GM23338 (cell line): ENCODE data around the gene CCDC3.

Source experiments
- EZH2 ChIP-seq: fragments of 200-600 bp; sonication (generic); IDR thresholded peaks from one replicate; pipeline ENCODE4 v1.8.0; 2017; ENCODE audit warnings: antibody characterized with exemption, mild to moderate bottlenecking, low read depth; ENCODE audit not compliant: unreplicated experiment
- EZH2phosphoT487 ChIP-seq: fragments of 200-600 bp; sonication (generic); IDR thresholded peaks from one replicate; pipeline ENCODE4 v1.8.1; 2018; ENCODE audit warnings: antibody characterized with exemption; ENCODE audit not compliant: unreplicated experiment
- ZNF331 ChIP-seq: fragments of 250-450 bp; sonication (Bioruptor Pico); IDR thresholded peaks from 2 replicates; pipeline ENCODE4 v1.5.0; 2020; ENCODE audit warnings: low read depth, mild to moderate bottlenecking, moderate library complexity
- TF ChIP-seq, protein P1 (sequence below), 2 experiments: fragments of 200-600 bp in 1 of 2; sonication (generic) in 1 of 2; conservative IDR thresholded peaks; 2 replicates each; pipeline versions ENCODE4 v1.5.1 to v1.6.1; 2016 to 2017; ENCODE audit warnings: antibody characterized with exemption in 2 of 2, low read depth in 2 of 2, mild to moderate bottlenecking in 2 of 2, moderate library complexity in 1 of 2
- TF ChIP-seq, protein P2 (sequence below): fragments of 250-450 bp; sonication (Bioruptor Pico); IDR thresholded peaks from 2 replicates; pipeline ENCODE4 v1.5.0; 2020; ENCODE audit warnings: mild to moderate bottlenecking, moderate library complexity
- TF ChIP-seq, protein P3 (sequence below): IDR thresholded peaks from 2 replicates; pipeline ENCODE4 v1.6.1; 2016; ENCODE audit warnings: antibody characterized with exemption

DNA sequence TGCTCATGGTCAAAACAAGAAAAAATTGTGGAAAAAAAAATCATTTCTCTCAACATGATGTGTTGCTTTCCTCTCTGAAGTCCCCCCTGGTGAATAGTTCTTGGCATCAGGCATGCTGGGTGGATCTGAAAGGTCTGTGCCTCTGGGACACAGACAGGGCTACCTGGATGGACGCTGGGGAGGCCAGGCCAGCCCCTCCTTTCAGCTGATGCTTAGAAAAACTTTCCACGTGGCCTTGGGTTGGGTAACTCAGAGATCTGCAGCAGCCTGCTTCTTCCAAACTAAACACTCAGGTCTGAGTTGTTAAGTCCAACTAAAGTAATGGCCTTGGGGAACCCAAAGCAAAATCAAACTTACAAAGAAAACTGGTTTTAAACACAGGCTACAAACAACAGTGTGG lies 113.0 kb downstream of the CCDC3 start:
- TF ChIP-seq, protein P1, sequence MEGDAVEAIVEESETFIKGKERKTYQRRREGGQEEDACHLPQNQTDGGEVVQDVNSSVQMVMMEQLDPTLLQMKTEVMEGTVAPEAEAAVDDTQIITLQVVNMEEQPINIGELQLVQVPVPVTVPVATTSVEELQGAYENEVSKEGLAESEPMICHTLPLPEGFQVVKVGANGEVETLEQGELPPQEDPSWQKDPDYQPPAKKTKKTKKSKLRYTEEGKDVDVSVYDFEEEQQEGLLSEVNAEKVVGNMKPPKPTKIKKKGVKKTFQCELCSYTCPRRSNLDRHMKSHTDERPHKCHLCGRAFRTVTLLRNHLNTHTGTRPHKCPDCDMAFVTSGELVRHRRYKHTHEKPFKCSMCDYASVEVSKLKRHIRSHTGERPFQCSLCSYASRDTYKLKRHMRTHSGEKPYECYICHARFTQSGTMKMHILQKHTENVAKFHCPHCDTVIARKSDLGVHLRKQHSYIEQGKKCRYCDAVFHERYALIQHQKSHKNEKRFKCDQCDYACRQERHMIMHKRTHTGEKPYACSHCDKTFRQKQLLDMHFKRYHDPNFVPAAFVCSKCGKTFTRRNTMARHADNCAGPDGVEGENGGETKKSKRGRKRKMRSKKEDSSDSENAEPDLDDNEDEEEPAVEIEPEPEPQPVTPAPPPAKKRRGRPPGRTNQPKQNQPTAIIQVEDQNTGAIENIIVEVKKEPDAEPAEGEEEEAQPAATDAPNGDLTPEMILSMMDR (conservative IDR thresholded peaks at IDR 0.05; ENCODE audit: low read depth in 2 of 2) = no peak
- no peak for TF ChIP-seq EZH2phosphoT487
- no peak for TF ChIP-seq EZH2
- TF ChIP-seq, protein P2, sequence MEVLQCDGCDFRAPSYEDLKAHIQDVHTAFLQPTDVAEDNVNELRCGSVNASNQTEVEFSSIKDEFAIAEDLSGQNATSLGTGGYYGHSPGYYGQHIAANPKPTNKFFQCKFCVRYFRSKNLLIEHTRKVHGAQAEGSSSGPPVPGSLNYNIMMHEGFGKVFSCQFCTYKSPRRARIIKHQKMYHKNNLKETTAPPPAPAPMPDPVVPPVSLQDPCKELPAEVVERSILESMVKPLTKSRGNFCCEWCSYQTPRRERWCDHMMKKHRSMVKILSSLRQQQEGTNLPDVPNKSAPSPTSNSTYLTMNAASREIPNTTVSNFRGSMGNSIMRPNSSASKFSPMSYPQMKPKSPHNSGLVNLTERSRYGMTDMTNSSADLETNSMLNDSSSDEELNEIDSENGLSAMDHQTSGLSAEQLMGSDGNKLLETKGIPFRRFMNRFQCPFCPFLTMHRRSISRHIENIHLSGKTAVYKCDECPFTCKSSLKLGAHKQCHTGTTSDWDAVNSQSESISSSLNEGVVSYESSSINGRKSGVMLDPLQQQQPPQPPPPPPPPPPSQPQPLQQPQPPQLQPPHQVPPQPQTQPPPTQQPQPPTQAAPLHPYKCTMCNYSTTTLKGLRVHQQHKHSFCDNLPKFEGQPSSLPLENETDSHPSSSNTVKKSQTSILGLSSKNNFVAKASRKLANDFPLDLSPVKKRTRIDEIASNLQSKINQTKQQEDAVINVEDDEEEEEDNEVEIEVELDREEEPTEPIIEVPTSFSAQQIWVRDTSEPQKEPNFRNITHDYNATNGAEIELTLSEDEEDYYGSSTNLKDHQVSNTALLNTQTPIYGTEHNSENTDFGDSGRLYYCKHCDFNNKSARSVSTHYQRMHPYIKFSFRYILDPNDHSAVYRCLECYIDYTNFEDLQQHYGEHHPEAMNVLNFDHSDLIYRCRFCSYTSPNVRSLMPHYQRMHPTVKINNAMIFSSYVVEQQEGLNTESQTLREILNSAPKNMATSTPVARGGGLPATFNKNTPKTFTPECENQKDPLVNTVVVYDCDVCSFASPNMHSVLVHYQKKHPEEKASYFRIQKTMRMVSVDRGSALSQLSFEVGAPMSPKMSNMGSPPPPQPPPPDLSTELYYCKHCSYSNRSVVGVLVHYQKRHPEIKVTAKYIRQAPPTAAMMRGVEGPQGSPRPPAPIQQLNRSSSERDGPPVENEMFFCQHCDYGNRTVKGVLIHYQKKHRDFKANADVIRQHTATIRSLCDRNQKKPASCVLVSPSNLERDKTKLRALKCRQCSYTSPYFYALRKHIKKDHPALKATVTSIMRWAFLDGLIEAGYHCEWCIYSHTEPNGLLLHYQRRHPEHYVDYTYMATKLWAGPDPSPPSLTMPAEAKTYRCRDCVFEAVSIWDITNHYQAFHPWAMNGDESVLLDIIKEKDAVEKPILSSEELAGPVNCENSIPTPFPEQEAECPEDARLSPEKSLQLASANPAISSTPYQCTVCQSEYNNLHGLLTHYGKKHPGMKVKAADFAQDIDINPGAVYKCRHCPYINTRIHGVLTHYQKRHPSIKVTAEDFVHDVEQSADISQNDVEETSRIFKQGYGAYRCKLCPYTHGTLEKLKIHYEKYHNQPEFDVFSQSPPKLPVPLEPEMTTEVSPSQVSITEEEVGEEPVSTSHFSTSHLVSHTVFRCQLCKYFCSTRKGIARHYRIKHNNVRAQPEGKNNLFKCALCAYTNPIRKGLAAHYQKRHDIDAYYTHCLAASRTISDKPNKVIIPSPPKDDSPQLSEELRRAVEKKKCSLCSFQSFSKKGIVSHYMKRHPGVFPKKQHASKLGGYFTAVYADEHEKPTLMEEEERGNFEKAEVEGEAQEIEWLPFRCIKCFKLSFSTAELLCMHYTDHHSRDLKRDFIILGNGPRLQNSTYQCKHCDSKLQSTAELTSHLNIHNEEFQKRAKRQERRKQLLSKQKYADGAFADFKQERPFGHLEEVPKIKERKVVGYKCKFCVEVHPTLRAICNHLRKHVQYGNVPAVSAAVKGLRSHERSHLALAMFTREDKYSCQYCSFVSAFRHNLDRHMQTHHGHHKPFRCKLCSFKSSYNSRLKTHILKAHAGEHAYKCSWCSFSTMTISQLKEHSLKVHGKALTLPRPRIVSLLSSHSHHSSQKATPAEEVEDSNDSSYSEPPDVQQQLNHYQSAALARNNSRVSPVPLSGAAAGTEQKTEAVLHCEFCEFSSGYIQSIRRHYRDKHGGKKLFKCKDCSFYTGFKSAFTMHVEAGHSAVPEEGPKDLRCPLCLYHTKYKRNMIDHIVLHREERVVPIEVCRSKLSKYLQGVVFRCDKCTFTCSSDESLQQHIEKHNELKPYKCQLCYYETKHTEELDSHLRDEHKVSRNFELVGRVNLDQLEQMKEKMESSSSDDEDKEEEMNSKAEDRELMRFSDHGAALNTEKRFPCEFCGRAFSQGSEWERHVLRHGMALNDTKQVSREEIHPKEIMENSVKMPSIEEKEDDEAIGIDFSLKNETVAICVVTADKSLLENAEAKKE (CRISPR knock-in tag) = no peak
- TF ChIP-seq, protein P3, sequence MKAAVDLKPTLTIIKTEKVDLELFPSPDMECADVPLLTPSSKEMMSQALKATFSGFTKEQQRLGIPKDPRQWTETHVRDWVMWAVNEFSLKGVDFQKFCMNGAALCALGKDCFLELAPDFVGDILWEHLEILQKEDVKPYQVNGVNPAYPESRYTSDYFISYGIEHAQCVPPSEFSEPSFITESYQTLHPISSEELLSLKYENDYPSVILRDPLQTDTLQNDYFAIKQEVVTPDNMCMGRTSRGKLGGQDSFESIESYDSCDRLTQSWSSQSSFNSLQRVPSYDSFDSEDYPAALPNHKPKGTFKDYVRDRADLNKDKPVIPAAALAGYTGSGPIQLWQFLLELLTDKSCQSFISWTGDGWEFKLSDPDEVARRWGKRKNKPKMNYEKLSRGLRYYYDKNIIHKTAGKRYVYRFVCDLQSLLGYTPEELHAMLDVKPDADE = no peak
- no peak for TF ChIP-seq ZNF331
